Embryonic facial prominence (tissue), 1 donor: ENCODE measurements around the gene OR10C1.

Experiments used
- DNase-seq: peaks from one replicate; pipeline ENCODE4 v3.0.0-alpha.2; 2016; ENCODE audit errors: extremely low spot score

OR10C1 gene

GRCh38 chr6:29477923-29478450, 38.9 kb downstream of the OR10C1 start:
- DNase-seq, result no peak

- DNase-seq, result no peak
Measured at GRCh38 chr6:29478740-29479139, 39.6 kb downstream of the OR10C1 start.

- no peak for DNase-seq
Measured at GRCh38 chr6:29479560-29479959, 40.5 kb downstream of the OR10C1 start.

- no peak for DNase-seq
Measured at GRCh38 chr6:29483186-29483585, 44.1 kb downstream of the OR10C1 start.

GRCh38 chr6:29483735-29484134, 44.6 kb downstream of the OR10C1 start:
- DNase-seq, result no peak

- DNase-seq, result no peak
Measured at GRCh38 chr6:29486577-29486976, 47.5 kb downstream of the OR10C1 start.

- no peak for DNase-seq
Measured at GRCh38 chr6:29487131-29487530, 48.0 kb downstream of the OR10C1 start.

GRCh38 chr6:29487660-29488059, 48.6 kb downstream of the OR10C1 start, which contains the start of gene MAS1L:
MAS1L (minus strand) TSS chr6:29487956; CDS start chr6:29487902, 54 bp downstream.
- DNase-seq, result no peak

GRCh38 chr6:29488874-29489273, 49.8 kb downstream of the OR10C1 start:
- DNase-seq, result no peak

- no peak for DNase-seq
Measured at GRCh38 chr6:29489286-29489685, 50.2 kb downstream of the OR10C1 start.

GRCh38 chr6:29490055-29490454, 50.9 kb downstream of the OR10C1 start:
- DNase-seq, result no peak

- DNase-seq, result no peak
Measured at GRCh38 chr6:29490552-29490951, 51.4 kb downstream of the OR10C1 start.
